ENCODE measurements around the gene LYL1.

LYL1 gene

GRCh38 chr19:13071444-13072187, 31.0 kb downstream of the LYL1 start:
- DNase-seq: no peak

- no peak for DNase-seq
Measured at GRCh38 chr19:13070425-13071140, 32.1 kb downstream of the LYL1 start.

GRCh38 chr19:13069415-13070359, 33.0 kb downstream of the LYL1 start:
- no peak for DNase-seq

- DNase-seq: no peak
Measured at GRCh38 chr19:13068085-13068846, 34.4 kb downstream of the LYL1 start.

GRCh38 chr19:13066933-13067807, 35.5 kb downstream of the LYL1 start:
- no peak for DNase-seq

GRCh38 chr19:13066226-13066625, 36.4 kb downstream of the LYL1 start:
- DNase-seq: no peak

GRCh38 chr19:13064092-13064489, 38.6 kb downstream of the LYL1 start:
- no peak for DNase-seq

GRCh38 chr19:13063461-13064091, 39.1 kb downstream of the LYL1 start:
- DNase-seq: no peak

GRCh38 chr19:13062317-13062716, 40.3 kb downstream of the LYL1 start:
- no peak for DNase-seq

- DNase-seq: peak; percentile 15
Measured at GRCh38 chr19:13060964-13061927, 41.4 kb downstream of the LYL1 start.

GRCh38 chr19:13060233-13060963, 42.3 kb downstream of the LYL1 start:
- DNase-seq: no peak

GRCh38 chr19:13058951-13059660, 43.6 kb downstream of the LYL1 start:
- DNase-seq: no peak

- no peak for DNase-seq
Measured at GRCh38 chr19:13057744-13058143, 44.9 kb downstream of the LYL1 start.

- DNase-seq: peak; percentile 88
Measured at GRCh38 chr19:13057147-13057572, 45.5 kb downstream of the LYL1 start.

GRCh38 chr19:13056052-13056660, 46.5 kb downstream of the LYL1 start:
- no peak for DNase-seq

GRCh38 chr19:13055213-13056051, 47.2 kb downstream of the LYL1 start:
- no peak for DNase-seq

Data from DMS153 (cell line).